ENCODE results near the gene FBXL15. TPM values are rescaled to one million over a fixed set of nuclear protein-coding genes. Genes with fewer than 3 reads are reported as not detected.

Gene FBXL15
- total RNA-seq, 4 donors from 2014 or later: 14.2 to 34.8 (median 21.0) TPM

DNA sequence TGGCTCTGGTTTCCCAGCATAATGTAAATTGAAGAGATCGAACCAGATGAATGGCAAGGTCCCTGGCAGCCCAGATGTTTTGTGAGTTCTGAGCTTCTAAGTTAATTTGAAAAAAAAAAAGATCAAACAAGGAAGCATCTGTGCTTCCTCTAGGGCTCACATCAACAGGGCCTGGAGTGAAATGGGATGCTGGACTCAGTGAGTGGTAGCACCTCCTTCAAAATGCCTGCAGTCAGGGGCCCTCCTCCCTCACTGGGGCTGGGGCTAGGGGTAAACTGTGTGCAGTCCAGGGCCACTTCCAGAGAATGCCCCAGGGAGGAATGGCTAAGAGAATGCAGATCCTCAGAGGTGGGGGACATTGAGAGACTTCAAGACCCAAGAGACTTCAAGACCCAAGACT lies 17.7 kb downstream of the FBXL15 start:
- H3K4me1 ChIP-seq: no peaks in the 10 kb centered on the region
- TF ChIP-seq, protein P1, sequence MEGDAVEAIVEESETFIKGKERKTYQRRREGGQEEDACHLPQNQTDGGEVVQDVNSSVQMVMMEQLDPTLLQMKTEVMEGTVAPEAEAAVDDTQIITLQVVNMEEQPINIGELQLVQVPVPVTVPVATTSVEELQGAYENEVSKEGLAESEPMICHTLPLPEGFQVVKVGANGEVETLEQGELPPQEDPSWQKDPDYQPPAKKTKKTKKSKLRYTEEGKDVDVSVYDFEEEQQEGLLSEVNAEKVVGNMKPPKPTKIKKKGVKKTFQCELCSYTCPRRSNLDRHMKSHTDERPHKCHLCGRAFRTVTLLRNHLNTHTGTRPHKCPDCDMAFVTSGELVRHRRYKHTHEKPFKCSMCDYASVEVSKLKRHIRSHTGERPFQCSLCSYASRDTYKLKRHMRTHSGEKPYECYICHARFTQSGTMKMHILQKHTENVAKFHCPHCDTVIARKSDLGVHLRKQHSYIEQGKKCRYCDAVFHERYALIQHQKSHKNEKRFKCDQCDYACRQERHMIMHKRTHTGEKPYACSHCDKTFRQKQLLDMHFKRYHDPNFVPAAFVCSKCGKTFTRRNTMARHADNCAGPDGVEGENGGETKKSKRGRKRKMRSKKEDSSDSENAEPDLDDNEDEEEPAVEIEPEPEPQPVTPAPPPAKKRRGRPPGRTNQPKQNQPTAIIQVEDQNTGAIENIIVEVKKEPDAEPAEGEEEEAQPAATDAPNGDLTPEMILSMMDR (IDR thresholded peaks at IDR 0.05 in 4 of 5, conservative IDR thresholded peaks at IDR 0.05 in 1 of 5): no peak
- TF ChIP-seq POLR2A (IDR thresholded peaks at IDR 0.05): no peak
- in situ Hi-C loops (cut with MboI; ENCODE audit: low sequenced_read_pairs in 4 of 4): no loop called here

DNA sequence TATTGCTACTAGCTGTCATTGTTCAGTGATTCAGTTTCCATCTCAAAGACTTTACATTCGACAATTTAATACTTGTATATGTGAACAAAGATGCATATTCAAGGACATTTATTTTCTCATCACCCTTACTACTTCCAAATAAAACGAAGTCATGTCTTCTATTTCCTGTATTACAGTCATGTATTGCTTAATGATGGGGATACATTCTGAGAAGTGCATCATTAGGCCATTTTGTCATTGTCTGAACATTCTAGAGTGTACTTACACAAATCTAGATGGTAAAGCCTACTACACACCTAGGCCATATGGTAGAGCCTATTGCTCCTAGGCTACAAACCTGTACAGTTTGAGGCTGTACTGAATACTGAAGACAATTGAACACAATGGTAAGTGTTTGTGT lies 24.2 kb downstream of the FBXL15 start:
- ATAC-seq: no peak
- Histone ChIP-seq H3K27me3 (no peaks in the 10 kb centered on the region), H3K27ac (no peak overlapping the region), H3K9me3 (no peaks in the 10 kb centered on the region), H3K4me1 (peaks cover 0 to 3% of the 10 kb centered on the region in 2 donors), H3K4me3 (no peak overlapping the region), H3K36me3 (no peaks in the 10 kb centered on the region)
- intact Hi-C loops (cut with DNase I; ENCODE audit: low total_unique reads): no loop called here
- no peak for TF ChIP-seq POLR2A (IDR thresholded peaks at IDR 0.05)
- TF ChIP-seq, protein P1 (IDR thresholded peaks at IDR 0.05 in 4 of 5, conservative IDR thresholded peaks at IDR 0.05 in 1 of 5): no peak
- in situ Hi-C loops (cut with MboI; ENCODE audit: low sequenced_read_pairs in 4 of 4): no loop called here
- no peak for DNase-seq

More for the DNA sequence above, 17.7 kb downstream of the FBXL15 start:
- Histone ChIP-seq H3K27me3 (peaks cover 6 to 11% (median 9%) of the 10 kb centered on the region in 3 donors), H3K4me3 (no peak overlapping the region), H3K9me3 (no peaks in the 10 kb centered on the region), H3K27ac (no peak overlapping the region), H3K36me3 (no peaks in the 10 kb centered on the region)
- intact Hi-C loops (cut with DNase I; ENCODE audit: low total_unique reads): no loop called here
- no peak for ATAC-seq
- no peak for DNase-seq

DNA sequence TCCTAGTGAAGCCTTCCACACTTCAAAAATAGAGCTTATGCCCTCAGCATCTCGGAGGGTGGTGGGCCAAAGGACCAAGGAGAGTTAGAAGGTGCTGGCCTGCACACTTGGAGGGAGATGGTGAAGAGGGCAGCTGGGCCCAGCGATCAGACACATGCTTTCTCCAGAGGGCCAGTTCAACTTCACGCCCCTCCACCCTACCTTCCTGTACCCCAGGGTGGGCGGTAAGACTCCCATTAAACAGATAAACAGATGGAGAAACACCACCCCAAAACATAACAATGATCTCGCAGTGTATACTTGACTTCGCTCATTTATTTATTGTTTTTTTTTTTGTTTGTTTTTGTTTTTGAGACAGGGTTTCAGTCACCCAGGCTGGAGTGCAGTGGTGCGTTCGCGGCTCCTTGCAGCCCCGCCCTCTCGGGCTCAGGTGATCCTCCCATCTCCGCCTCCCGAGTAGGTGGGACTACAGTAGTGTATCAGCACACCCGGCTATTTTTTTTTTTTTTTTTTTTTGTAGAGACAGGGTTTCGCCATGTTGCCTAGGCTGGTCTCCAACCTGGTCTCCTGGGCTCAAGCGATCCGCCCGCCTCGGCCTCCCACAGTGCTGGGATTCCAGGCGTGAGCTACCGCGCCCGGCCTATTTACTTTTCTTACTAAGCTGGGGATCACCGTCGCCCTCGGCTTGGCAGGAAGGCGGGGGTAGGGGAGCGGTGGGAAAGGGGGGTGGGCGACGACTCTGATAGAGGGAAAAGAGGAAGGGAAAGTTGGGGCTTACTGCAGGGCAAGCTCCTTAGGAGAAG lies 28.9 kb downstream of the FBXL15 start:
- no peaks in the 10 kb centered on the region for H3K9me3 ChIP-seq
- no peaks in the 10 kb centered on the region for H3K27me3 ChIP-seq
- in situ Hi-C loops (cut with MboI; ENCODE audit: low sequenced_read_pairs in 4 of 4) (no loop called here), intact Hi-C loops (cut with DNase I; ENCODE audit: low total_unique reads) (loop anchor here (1.0 to 2.0 kb wide), 3 partner anchors 17 to 51 kb away; partner anchors contain the start of gene CUEDC2)
- ATAC-seq (peak; percentile 16 to 21), DNase-seq (peak in 1 of 2 donors; percentile 52)
- TF ChIP-seq, protein P1 (IDR thresholded peaks at IDR 0.05 in 4 of 5, conservative IDR thresholded peaks at IDR 0.05 in 1 of 5): no peak
- TF ChIP-seq POLR2A (IDR thresholded peaks at IDR 0.05): no peak
- H3K36me3 ChIP-seq: no peaks in the 10 kb centered on the region
- peak overlapping the region; percentile 60 to 93 (median 82) for H3K27ac ChIP-seq
- H3K4me1 ChIP-seq: peaks cover 10 to 16% of the 10 kb centered on the region in 2 donors
- H3K4me3 ChIP-seq: peak overlapping the region; percentile 42 to 98 (median 74)

DNA sequence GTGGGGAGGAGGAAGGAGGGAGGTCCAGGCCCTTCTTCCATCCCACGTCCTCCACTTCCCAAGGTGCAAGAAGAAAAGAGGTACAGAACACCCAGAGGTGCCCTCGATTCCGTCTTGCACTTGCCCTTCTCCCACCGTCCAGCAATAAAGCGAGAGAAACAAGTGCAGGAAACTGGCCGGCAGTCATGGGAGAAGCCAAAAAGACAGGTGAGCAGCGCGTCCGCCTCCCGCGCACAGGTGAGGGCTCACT lies 29.4 kb downstream of the FBXL15 start:
- Histone ChIP-seq H3K27me3 (no peaks in the 10 kb centered on the region), H3K36me3 (no peaks in the 10 kb centered on the region), H3K9me3 (no peaks in the 10 kb centered on the region), H3K4me1 (peaks cover 10 to 16% of the 10 kb centered on the region in 2 donors), H3K4me3 (peak overlapping the region; percentile 42 to 98 (median 74)), H3K27ac (peak overlapping the region; percentile 60 to 93 (median 82))
- in situ Hi-C loops (cut with MboI; ENCODE audit: low sequenced_read_pairs in 4 of 4): no loop called here
- DNase-seq (no peak), ATAC-seq (peak; percentile 4 to 17)
- no peak for TF ChIP-seq POLR2A (IDR thresholded peaks at IDR 0.05)
- TF ChIP-seq, protein P1 (IDR thresholded peaks at IDR 0.05 in 4 of 5, conservative IDR thresholded peaks at IDR 0.05 in 1 of 5): no peak
- intact Hi-C loops (cut with DNase I; ENCODE audit: low total_unique reads): loop anchor here (1.0 to 2.0 kb wide), 3 partner anchors 18 to 51 kb away; partner anchors contain the start of gene CUEDC2
